ENCODE data around the gene NCKAP5L.

NCKAP5L gene

DNA sequence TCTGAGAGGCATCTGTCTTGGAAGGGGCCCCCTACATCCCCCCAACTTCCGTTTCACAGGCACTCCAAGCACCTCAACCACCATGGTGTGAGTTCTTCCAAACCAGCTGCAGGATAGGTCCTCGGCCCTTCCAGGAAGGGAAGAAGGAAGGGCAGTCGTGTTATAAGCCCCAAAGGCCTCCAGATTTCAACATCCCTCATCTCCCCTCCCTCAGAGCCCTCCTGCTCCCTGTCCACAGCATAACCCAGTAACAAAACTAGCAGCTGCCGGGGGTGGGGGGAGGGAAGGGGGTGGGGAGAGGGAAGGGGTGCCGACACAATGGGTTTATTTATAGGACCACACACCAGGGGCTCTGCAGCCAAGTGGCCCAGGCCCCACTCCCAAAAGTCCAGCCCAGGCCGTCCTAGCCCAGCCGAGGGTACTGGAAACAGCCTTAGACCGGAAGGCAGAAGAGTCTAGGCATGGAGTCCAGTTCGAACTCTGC lies 18.3 kb downstream of the NCKAP5L start:
- TF ChIP-seq, protein P1, sequence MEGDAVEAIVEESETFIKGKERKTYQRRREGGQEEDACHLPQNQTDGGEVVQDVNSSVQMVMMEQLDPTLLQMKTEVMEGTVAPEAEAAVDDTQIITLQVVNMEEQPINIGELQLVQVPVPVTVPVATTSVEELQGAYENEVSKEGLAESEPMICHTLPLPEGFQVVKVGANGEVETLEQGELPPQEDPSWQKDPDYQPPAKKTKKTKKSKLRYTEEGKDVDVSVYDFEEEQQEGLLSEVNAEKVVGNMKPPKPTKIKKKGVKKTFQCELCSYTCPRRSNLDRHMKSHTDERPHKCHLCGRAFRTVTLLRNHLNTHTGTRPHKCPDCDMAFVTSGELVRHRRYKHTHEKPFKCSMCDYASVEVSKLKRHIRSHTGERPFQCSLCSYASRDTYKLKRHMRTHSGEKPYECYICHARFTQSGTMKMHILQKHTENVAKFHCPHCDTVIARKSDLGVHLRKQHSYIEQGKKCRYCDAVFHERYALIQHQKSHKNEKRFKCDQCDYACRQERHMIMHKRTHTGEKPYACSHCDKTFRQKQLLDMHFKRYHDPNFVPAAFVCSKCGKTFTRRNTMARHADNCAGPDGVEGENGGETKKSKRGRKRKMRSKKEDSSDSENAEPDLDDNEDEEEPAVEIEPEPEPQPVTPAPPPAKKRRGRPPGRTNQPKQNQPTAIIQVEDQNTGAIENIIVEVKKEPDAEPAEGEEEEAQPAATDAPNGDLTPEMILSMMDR (IDR thresholded peaks at IDR 0.05; ENCODE audit: control extremely low read depth, extremely low read depth, low read depth, missing control alignments) = no peak
- CTCF ChIA-PET = interaction anchor here (0.9 to 2.5 kb wide), 9 partner anchors 13 to 302 kb away, joined by 3 to 9 read pairs (median 6); partner anchors contain the start of genes COX14, NCKAP5L and TMBIM6
- DNase-seq (ENCODE audit: extremely low spot score) = no peak
- POLR2A ChIA-PET = interaction anchor here (1.4 kb wide), 1 partner anchor 18 kb away, joined by 8 read pairs; the partner anchor contains the start of gene NCKAP5L

GRCh38 chr12:49809381-49809905 lies 18.8 kb downstream of the NCKAP5L start:
- ChIA-PET CTCF (interaction anchor here (0.9 to 1.5 kb wide), 2 partner anchors 13 to 32 kb away, joined by 3 to 4 read pairs; no protein-coding TSS in a partner anchor), POLR2A (interaction anchor here (0.5 kb wide), 1 partner anchor 10 kb away, joined by 4 read pairs; no protein-coding TSS in a partner anchor)
- TF ChIP-seq, protein P1 (IDR thresholded peaks at IDR 0.05; ENCODE audit: control extremely low read depth, extremely low read depth, low read depth, missing control alignments) = no peak
- no peak for DNase-seq (ENCODE audit: extremely low spot score)

DNA sequence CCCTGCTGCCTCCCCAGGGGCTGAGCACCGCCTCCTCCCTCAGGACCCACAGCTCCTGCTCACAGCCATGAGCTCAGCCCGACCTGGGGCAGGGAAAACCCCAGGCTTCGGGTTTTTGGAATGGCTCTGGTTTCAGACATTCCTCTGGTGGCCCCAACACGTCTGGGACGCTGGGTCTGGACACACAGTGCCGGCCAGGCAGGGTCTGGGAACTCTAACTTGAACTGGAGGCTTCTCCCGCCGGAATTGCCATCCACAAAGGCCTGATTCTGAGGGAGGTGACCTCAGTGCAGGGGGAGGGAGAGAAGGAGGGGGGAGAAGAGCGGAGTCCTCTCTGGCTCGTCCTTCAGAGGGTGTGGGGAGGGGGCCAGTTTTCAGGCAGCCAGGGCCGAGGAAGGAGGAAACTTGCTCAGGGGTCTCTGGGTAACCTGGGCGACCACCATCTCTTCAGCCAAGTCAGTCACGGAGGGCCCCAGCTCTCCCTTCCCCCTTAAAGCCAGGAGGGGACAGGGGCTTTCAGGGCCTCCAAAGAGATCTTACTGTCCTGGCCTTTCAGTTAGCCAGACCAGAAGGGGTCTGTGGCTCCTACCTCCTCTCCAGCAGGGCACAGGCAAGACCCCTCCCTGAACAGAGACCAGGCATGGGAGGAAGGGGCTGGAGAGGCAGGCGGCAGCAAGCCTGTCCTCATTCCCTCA lies 19.4 kb downstream of the NCKAP5L start:
- TF ChIP-seq, protein P1 (IDR thresholded peaks at IDR 0.05; ENCODE audit: control extremely low read depth, extremely low read depth, low read depth, missing control alignments) = no peak
- POLR2A ChIA-PET = interaction anchor here (0.5 kb wide), 1 partner anchor 11 kb away, joined by 4 read pairs; no protein-coding TSS in a partner anchor
- no peak for DNase-seq (ENCODE audit: extremely low spot score)
- CTCF ChIA-PET = interaction anchor here (0.9 to 1.5 kb wide), 2 partner anchors 12 to 31 kb away, joined by 3 to 4 read pairs; no protein-coding TSS in a partner anchor

DNA sequence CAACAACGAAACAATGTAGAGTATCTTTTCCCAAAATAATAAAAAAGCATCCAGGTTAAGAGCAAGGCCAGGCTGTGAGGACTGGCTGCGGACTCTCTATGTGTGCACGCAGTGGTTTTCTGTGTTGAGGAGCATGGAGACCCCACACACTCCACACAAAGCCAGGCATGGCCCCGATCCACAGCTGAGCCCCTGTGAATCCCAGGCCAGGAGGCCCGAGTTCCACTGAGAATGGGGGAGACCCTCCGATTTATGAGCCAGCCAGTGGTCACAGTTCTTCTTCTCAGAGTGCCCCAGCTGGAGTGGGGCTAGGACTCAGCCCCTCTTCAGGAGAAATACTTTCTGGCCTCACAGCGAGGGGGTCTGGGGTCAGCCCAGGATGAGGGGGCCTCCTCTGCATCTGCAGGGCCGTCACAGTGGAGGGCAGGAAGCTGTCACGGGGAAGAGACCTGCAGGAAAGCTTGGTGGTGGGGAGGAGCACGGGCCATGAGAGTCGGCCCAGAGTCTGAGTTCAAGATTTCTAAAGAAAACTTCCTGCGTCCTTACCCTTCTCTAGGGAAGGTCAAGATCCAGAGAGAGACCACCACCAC lies 20.1 kb downstream of the NCKAP5L start:
- ChIA-PET CTCF (interaction anchor here (1.5 kb wide), 1 partner anchor 31 kb away, joined by 4 read pairs; no protein-coding TSS in a partner anchor), POLR2A (no interaction called here)
- TF ChIP-seq, protein P1 (IDR thresholded peaks at IDR 0.05; ENCODE audit: control extremely low read depth, extremely low read depth, low read depth, missing control alignments) = no peak
- no peak for DNase-seq (ENCODE audit: extremely low spot score)

DNA sequence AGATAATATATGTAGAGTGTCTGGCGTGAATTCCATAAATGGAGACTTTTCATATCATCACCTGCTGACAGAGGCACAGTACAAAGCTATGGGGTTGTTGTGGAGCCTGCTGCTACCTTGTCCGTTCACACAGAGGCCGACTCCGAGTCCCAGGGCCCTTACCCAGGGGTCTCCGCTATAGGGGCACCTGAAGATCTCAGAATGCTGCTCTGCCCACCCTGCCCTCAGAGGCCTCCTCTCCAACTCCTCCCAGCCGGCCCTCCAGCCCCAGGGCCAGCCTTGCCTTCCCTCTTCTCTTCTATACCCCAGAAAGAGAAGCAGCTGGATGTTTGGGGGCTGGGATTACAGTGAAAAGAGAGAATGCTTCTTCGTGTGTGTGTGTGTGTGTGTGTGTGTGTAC lies 21.3 kb downstream of the NCKAP5L start:
- ChIA-PET POLR2A (no interaction called here), CTCF (interaction anchor here (1.0 to 1.1 kb wide), 2 partner anchors 9 to 29 kb away, joined by 3 to 5 read pairs; no protein-coding TSS in a partner anchor)
- DNase-seq (ENCODE audit: extremely low spot score) = no peak
- TF ChIP-seq, protein P1 (IDR thresholded peaks at IDR 0.05; ENCODE audit: control extremely low read depth, extremely low read depth, low read depth, missing control alignments) = no peak

DNA sequence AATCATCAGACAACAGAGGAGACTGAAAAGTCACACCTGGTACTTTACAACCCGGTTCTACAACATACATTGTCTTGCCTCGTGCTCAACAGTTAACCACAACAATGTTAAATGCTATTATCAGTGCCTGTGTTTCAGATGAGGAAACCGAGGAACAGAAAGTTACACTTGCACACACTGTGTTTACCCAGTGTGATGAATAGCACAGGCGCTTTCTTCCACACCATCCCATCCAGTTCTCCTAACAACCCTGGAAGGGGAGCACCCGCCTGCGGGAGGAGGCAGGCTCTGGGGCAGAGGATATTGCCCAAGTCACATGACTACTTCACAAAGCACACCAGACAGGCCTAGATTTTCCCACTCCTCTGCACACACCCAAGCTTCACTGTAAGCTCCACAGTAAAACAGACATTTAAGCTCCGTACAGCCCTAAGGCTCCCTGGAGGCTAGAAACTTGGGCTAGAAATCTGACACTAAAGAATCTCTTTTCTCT lies 21.8 kb downstream of the NCKAP5L start:
- POLR2A ChIA-PET = no interaction called here
- no peak for DNase-seq (ENCODE audit: extremely low spot score)
- CTCF ChIA-PET = interaction anchor here (1.0 to 1.4 kb wide), 3 partner anchors 9 to 33 kb away, joined by 3 to 5 read pairs (median 3); no protein-coding TSS in a partner anchor
- TF ChIP-seq, protein P1 (IDR thresholded peaks at IDR 0.05; ENCODE audit: control extremely low read depth, extremely low read depth, low read depth, missing control alignments) = no peak
